ENCODE results near the gene SEC14L5. TPM values are rescaled to one million over a fixed set of nuclear protein-coding genes. Genes with fewer than 3 reads are reported as not detected.

SEC14L5 gene
- total RNA-seq, 1 experiment from 2014 or later: 0.27 TPM

DNA sequence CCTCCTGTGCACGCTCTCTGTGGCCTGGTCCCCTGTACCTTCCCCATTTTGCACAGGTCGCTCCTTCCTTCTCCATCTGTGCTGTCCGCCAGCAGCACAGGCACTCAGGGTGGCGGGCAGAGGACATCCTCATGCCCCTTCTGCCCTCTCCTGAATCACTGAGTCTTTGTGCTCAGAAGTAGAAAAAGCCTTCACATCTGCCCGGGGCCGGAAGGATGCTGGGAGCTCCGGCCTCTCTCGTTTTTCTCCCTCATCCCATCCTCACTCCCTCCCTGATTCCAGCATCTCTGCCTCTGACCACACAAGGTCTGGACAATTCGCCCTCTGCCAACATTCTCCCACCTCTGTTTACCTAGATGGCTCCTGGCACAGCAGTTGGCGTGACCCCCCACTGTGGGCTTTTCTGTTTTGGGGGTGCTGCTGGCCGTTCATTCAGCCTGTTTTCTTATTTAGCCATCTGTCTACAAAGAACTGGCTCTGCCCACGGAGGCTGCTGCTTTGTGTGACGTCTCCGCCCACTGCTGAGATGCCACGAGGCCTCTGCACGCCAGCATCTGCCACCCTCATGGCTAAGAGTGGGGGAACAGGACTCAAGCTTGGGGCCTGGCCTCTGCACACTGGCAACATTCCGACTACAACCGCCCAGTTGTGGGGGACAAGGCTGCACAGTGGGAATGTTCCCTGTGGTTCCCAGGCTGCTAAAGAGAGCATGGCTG lies 36.7 kb downstream of the SEC14L5 start:
- no peak overlapping the region for H3K4me2 ChIP-seq (ENCODE audit: low read length)
- no peaks in the 10 kb centered on the region for H4K20me1 ChIP-seq (ENCODE audit: insufficient read depth)
- ChIA-PET RAD21 (ENCODE audit: low non-redundant PET in 1 of 2, low total read pairs in 2 of 2, uncharacterized antibody in 2 of 2, unreplicated experiment in 2 of 2) (no interaction called here), CTCF (no interaction called here), POLR2A (no interaction called here)
- no peaks in the 10 kb centered on the region for H3K36me3 ChIP-seq (ENCODE audit: control insufficient read depth in 1 of 2, insufficient read depth in 2 of 2, low read length in 2 of 2)
- H3K79me2 ChIP-seq (ENCODE audit: insufficient read depth, low read length): no peaks in the 10 kb centered on the region
- intact Hi-C loops (cut with micrococcal nuclease): no loop called here
- no TSS peak for BruUV-seq (replicated peaks)
- H3K4me1 ChIP-seq (ENCODE audit: control insufficient read depth in 1 of 2, insufficient read depth in 2 of 2, low read length in 2 of 2): no peaks in the 10 kb centered on the region
- DNase-seq (ENCODE audit: low read depth, low spot score) (no peak), ATAC-seq (no peak)
- no peak overlapping the region for H2AFZ ChIP-seq (ENCODE audit: low read depth, low read length, poor library complexity, severe bottlenecking)
- no peak overlapping the region for H3K4me3 ChIP-seq (replicated peaks in 1 of 2; ENCODE audit: low read depth in 1 of 2, low read length in 2 of 2)
- H3K9me3 ChIP-seq (ENCODE audit: control insufficient read depth in 1 of 2, insufficient read depth in 1 of 2, low read depth in 1 of 2, low read length in 2 of 2): no peaks in the 10 kb centered on the region
- peaks cover 5% of the 10 kb centered on the region; the same call in 1 of the 2 replicates for H3K27me3 ChIP-seq (ENCODE audit: insufficient read depth, low read length)
- H3K9me2 ChIP-seq (ENCODE audit: insufficient read depth): no peaks in the 10 kb centered on the region
- no peak overlapping the region for H3K9ac ChIP-seq (ENCODE audit: low read length)
- H3K27ac ChIP-seq (ENCODE audit: low read depth, low read length): no peak overlapping the region
- TF ChIP-seq EZH2 (IDR thresholded peaks at IDR 0.05): no peak
- TF ChIP-seq, protein P1, sequence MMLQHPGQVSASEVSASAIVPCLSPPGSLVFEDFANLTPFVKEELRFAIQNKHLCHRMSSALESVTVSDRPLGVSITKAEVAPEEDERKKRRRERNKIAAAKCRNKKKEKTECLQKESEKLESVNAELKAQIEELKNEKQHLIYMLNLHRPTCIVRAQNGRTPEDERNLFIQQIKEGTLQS (IDR thresholded peaks at IDR 0.05): no peak
- TF ChIP-seq SIN3A (IDR thresholded peaks at IDR 0.05; ENCODE audit: low read depth): no peak
- no peak for TF ChIP-seq POLR2AphosphoS5 (IDR thresholded peaks at IDR 0.05; ENCODE audit: low read depth, low read length)
- no peak for TF ChIP-seq EZH2phosphoT487 (IDR thresholded peaks at IDR 0.05; ENCODE audit: borderline replicate concordance)
- no peak for TF ChIP-seq TCF7L2 (IDR thresholded peaks at IDR 0.05; ENCODE audit: borderline replicate concordance, extremely low read depth, insufficient read depth, insufficient read length)
- TF ChIP-seq, protein P2, sequence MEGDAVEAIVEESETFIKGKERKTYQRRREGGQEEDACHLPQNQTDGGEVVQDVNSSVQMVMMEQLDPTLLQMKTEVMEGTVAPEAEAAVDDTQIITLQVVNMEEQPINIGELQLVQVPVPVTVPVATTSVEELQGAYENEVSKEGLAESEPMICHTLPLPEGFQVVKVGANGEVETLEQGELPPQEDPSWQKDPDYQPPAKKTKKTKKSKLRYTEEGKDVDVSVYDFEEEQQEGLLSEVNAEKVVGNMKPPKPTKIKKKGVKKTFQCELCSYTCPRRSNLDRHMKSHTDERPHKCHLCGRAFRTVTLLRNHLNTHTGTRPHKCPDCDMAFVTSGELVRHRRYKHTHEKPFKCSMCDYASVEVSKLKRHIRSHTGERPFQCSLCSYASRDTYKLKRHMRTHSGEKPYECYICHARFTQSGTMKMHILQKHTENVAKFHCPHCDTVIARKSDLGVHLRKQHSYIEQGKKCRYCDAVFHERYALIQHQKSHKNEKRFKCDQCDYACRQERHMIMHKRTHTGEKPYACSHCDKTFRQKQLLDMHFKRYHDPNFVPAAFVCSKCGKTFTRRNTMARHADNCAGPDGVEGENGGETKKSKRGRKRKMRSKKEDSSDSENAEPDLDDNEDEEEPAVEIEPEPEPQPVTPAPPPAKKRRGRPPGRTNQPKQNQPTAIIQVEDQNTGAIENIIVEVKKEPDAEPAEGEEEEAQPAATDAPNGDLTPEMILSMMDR (IDR thresholded peaks at IDR 0.05 in 2 of 3, conservative IDR thresholded peaks at IDR 0.05 in 1 of 3; ENCODE audit: borderline replicate concordance in 1 of 3, insufficient read depth in 1 of 3, low read depth in 2 of 3, low read length in 2 of 3): no peak
- no peak for TF ChIP-seq SP1 (IDR thresholded peaks at IDR 0.05; ENCODE audit: low read depth)
- no peak for TF ChIP-seq ZNF274 (IDR thresholded peaks at IDR 0.05; ENCODE audit: low read depth, low read length)
- TF ChIP-seq CEBPB (IDR thresholded peaks at IDR 0.05; ENCODE audit: low read depth): no peak
- no peak for TF ChIP-seq RAD21 (IDR thresholded peaks at IDR 0.05; ENCODE audit: low read depth)
- no peak for TF ChIP-seq SRF (IDR thresholded peaks at IDR 0.05; ENCODE audit: low read depth)
